GM12892 (cell line): ENCODE measurements around the gene SRSF10.

Source experiments
- POLR2A ChIP-seq: IDR thresholded peaks from 2 replicates; pipeline ENCODE4 v1.6.1; 2011; ENCODE audit warnings: low read depth, low read length, control low read depth
- POLR2AphosphoS5 ChIP-seq: IDR thresholded peaks from 2 replicates; pipeline ENCODE4 v1.6.1; 2011; ENCODE audit warnings: low read depth, low read length, control low read depth

DNA sequence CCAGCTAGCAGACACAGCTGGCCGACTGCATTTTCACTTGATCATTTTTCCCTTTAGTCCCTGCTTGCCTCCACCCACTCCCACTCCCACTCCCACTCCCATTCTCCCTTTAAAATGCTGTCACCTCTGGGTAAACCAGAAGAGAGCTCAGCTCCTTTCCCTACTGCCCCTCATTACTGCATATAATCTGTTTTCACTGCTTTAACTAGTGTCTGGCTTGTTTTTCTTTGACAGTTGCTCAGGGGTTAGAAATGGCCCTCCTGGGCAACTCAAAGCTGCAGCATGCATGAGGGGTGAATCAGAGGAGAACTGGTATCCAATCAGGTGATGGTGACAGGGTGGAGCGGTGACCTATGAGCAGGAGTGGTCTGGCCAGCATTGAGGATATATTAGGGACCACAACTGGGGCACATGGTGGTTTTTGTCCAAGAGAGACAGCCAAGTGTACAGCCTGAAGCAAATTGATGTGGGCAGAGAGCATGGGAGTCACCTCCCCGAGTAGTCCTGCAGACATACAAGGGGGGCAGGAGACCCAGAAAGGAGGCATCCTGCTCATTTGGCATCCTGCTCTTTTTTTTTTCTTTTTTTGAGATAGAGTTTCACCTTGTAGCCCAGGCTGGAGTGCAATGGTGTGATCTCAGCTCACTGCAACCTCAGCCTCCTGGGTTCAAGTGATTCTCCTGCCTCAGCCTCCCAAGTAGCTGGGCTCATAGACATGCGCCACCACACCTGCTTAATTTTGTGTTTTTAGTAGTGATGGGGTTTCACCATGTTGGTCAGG is 42.6 kb upstream of the SRSF10 start:
- TF ChIP-seq POLR2AphosphoS5 (no peak), POLR2A (no peak)
